Fibroblast of villous mesenchyme (primary cell): ENCODE measurements around the gene CCDC171. TPM values are rescaled to one million over a fixed set of nuclear protein-coding genes. Genes with fewer than 3 reads are reported as not detected.

Source experiments
- DNase-seq: peaks from one replicate; pipeline ENCODE4 v3.0.0-alpha.2; 2010; ENCODE audit warnings: low read depth
- H3K4me3 ChIP-seq: 2 replicates; pipeline ENCODE4 v1.5.1; 2011; ENCODE audit warnings: low read depth, mild to moderate bottlenecking, low read length
- CTCF ChIP-seq: IDR thresholded peaks from 2 replicates; pipeline ENCODE4 v1.5.1; 2012; ENCODE audit warnings: low read depth, mild to moderate bottlenecking, low read length; ENCODE audit not compliant: insufficient read depth
- total RNA-seq: library from RNA; depleted of rRNA; stranded (reverse); fragments of >200 nt; gene quantifications from 2 replicates; pipeline ENCODE4 v1.2.3, GENCODE V29; 2012

Gene CCDC171
- total RNA-seq, 1 donor = 2.2 TPM

GRCh38 chr9:15640121-15640520, 87.3 kb downstream of the CCDC171 start:
- H3K4me3 ChIP-seq = no peak overlapping the region
- DNase-seq = no peak
- TF ChIP-seq CTCF = no peak

- no peak for TF ChIP-seq CTCF
- peak; percentile 1 for DNase-seq
- H3K4me3 ChIP-seq = no peak overlapping the region
These were observed 88.4 kb downstream of the CCDC171 start for GRCh38 chr9:15641291-15641690.

GRCh38 chr9:15642369-15642962, 89.6 kb downstream of the CCDC171 start:
- H3K4me3 ChIP-seq = no peak overlapping the region
- TF ChIP-seq CTCF = peak; percentile 53
- DNase-seq = peak; percentile 44

- DNase-seq = no peak
These were observed 117.4 kb downstream of the CCDC171 start for GRCh38 chr9:15670246-15670645.

GRCh38 chr9:15670894-15671293, 118.1 kb downstream of the CCDC171 start:
- no peak overlapping the region for H3K4me3 ChIP-seq
- TF ChIP-seq CTCF = no peak
- DNase-seq = no peak

More at GRCh38 chr9:15670246-15670645, 117.4 kb downstream of the CCDC171 start:
- H3K4me3 ChIP-seq = no peak overlapping the region
- no peak for TF ChIP-seq CTCF

GRCh38 chr9:15693701-15694100, 140.9 kb downstream of the CCDC171 start:
- H3K4me3 ChIP-seq = no peak overlapping the region
- DNase-seq = no peak
- TF ChIP-seq CTCF = no peak

- no peak for TF ChIP-seq CTCF
- no peak overlapping the region for H3K4me3 ChIP-seq
- no peak for DNase-seq
These were observed 144.1 kb downstream of the CCDC171 start for GRCh38 chr9:15696979-15697378.
